Measurements from ENCODE around the gene FLT1.

FLT1 gene

DNA sequence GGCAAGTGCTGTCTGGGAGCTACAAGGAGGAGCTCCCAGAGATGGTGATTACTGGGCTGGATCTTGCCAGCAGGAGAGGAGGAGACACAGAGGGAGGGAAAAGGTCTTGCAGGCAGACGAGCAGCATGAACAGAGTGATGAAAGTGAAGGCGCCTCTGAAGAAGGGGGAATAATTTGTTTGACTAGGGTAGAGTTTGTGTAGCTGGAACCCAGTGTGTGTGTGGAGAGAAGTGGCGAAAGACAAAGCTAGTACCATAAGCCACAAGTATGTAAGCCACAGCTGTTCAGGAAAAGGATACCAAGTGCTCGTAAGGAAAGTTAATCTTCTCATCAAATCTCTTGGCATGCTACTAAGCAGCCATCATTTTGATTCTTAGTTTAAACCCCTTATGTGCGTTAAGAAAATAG, 5.4 kb downstream of the FLT1 start:
- TF ChIP-seq GATA2 (IDR thresholded peaks at IDR 0.05; ENCODE audit: low read depth, low read length), result no peak
- TF ChIP-seq GATA3 (IDR thresholded peaks at IDR 0.05; ENCODE audit: low read depth, low read length), result no peak

DNA sequence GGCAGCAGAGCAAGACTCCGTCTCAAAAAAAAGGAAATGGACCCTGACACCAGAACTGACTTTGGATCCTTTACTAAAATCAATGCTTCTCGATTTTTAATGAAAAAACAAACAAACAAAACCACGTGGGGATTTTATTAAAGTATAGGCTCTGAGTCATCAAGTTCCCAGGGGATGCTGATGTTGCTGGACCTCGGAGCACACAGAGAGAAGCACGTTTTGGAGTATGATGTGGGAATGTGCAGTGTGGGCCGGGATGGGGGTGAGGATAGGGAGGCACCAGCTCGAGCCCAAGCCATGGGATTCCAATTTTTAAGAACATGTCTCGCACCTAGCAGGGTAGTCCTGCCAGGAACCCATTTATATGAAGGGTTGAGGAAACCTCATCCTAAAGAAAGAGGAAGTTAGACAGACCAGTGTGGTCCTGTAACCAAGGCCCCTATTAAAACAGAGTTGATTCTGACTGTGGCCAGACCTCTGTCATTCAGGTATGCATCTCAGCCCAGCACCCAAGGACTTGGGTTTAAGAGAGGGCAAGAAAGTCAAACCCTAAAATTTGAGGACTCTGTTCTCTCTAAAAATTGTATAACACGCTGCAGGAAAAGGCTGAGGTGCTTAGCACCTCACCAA, 6.4 kb downstream of the FLT1 start:
- TF ChIP-seq GATA3 (IDR thresholded peaks at IDR 0.05; ENCODE audit: low read depth, low read length), result no peak
- TF ChIP-seq GATA2 (IDR thresholded peaks at IDR 0.05; ENCODE audit: low read depth, low read length), result no peak

- no peak for TF ChIP-seq GATA3 (IDR thresholded peaks at IDR 0.05; ENCODE audit: low read depth, low read length)
- TF ChIP-seq GATA2 (IDR thresholded peaks at IDR 0.05; ENCODE audit: low read depth, low read length), result no peak
Measured at GRCh38 chr13:28485996-28486543, 8.9 kb downstream of the FLT1 start.

- TF ChIP-seq GATA3 (IDR thresholded peaks at IDR 0.05; ENCODE audit: low read depth, low read length) (no peak), GATA2 (IDR thresholded peaks at IDR 0.05; ENCODE audit: low read depth, low read length) (no peak)
Measured at GRCh38 chr13:28485551-28485950, 9.4 kb downstream of the FLT1 start.

DNA sequence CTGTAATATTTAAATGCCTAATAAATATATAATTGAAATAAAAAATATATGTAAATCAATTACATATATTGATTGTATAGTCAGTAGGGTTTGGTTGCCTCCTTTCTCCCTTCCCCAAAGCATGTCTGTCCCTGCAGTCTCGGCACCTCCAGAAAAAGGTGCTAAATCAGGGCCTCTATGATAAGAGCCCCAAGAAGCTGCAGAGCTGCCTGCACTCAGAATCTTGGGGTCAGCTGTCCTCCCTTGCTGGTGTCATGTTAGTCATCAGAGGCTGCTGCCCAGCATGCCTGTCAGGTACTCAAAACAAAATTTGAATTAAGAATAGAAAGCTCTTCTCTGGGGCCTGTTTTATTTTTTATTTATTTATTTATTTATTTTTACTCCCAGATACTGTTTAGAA, 9.8 kb downstream of the FLT1 start:
- TF ChIP-seq GATA2 (IDR thresholded peaks at IDR 0.05; ENCODE audit: low read depth, low read length), result no peak
- no peak for TF ChIP-seq GATA3 (IDR thresholded peaks at IDR 0.05; ENCODE audit: low read depth, low read length)

DNA sequence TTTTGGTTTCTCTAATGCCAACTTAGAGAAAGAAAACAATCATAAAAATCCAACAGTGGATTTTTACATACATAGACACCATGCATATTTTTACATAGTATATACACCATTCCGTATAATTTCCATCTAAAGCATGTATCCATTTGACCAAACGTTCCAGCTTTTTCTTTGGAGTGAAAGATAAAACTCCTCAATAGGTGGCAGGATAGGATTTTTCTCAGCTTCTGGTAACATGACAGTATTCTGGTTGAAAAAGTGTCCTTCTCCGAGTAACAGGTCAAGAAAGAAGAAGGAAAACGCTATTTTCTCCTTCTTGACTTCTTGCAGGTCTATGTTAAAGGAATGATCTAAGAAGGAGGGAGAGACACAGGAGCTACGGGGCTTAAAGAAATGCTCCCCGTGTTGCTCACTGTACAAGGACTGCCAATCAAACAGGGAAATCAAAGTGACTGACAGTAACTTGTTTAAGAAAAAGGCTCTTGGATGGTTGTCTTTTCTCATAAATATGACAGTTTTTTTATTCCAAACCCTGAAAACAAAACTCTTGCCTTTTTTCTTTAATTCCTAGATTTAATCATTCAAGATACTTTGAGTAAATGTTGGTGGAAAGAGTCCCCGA, 11.5 kb downstream of the FLT1 start:
- no peak for TF ChIP-seq GATA2 (IDR thresholded peaks at IDR 0.05; ENCODE audit: low read depth, low read length)
- TF ChIP-seq GATA3 (IDR thresholded peaks at IDR 0.05; ENCODE audit: low read depth, low read length), result no peak

GRCh38 chr13:28479005-28479404, 15.9 kb downstream of the FLT1 start:
- no peak for TF ChIP-seq GATA3 (IDR thresholded peaks at IDR 0.05; ENCODE audit: low read depth, low read length)
- TF ChIP-seq GATA2 (IDR thresholded peaks at IDR 0.05; ENCODE audit: low read depth, low read length), result no peak

- TF ChIP-seq GATA3 (IDR thresholded peaks at IDR 0.05; ENCODE audit: low read depth, low read length) (no peak), GATA2 (IDR thresholded peaks at IDR 0.05; ENCODE audit: low read depth, low read length) (no peak)
Measured at GRCh38 chr13:28478127-28478526, 16.8 kb downstream of the FLT1 start.

DNA sequence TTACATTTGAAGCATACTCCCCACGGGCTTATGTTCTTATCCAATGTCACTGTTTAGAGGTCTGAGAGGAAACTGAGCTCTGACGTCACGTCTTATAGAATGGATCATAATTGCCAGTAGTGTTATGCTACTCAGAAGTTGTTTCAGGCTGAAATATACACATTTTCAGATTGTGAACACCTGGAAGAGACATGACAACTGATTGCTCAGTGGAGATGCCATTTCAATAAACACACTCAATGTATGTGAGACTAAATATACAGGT, 17.3 kb downstream of the FLT1 start:
- TF ChIP-seq GATA2 (IDR thresholded peaks at IDR 0.05; ENCODE audit: low read depth, low read length) (no peak), GATA3 (IDR thresholded peaks at IDR 0.05; ENCODE audit: low read depth, low read length) (no peak)

DNA sequence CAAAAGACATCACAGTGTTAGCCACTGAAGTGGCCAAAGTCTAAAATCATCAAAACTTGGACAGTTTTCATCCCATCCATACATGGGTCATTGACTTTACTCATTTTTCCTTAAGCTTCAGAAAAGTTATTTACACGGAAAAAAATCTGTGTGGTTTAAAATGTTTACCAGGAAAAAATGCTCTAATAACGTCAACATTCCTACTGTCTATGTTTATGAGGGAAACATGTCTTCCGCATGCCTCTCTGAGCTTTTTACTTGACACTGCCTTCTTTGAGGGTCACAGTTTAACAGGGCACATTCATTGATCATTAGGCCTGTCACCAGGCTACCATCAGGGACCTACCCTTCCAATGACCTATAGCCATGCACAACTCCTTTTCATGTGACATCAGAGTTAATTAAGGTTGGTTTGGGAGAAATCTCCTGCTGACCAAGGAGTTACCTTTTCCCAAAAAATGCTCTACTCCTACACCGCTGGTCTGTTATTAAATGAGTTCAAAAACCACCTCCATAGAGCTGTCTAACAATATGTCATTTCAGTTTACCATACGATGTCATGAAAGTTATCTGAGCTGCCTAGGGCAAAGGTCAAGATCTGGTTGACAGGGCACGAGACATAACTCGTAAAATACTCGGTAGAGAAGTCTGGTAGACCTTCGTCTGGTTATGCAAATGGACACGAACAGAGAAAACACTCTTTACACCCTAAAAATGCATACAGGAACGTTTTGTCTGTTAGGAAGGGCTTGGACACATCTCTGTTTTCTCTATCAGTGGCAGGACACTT, 17.8 kb downstream of the FLT1 start:
- TF ChIP-seq GATA3 (IDR thresholded peaks at IDR 0.05; ENCODE audit: low read depth, low read length), result no peak
- TF ChIP-seq GATA2 (IDR thresholded peaks at IDR 0.05; ENCODE audit: low read depth, low read length), result no peak

- TF ChIP-seq GATA2 (IDR thresholded peaks at IDR 0.05; ENCODE audit: low read depth, low read length) (no peak), GATA3 (IDR thresholded peaks at IDR 0.05; ENCODE audit: low read depth, low read length) (no peak)
Measured at GRCh38 chr13:28475916-28476725, 18.8 kb downstream of the FLT1 start.

- TF ChIP-seq GATA3 (IDR thresholded peaks at IDR 0.05; ENCODE audit: low read depth, low read length) (no peak), GATA2 (IDR thresholded peaks at IDR 0.05; ENCODE audit: low read depth, low read length) (no peak)
Measured at GRCh38 chr13:28474491-28475134, 20.3 kb downstream of the FLT1 start.

GRCh38 chr13:28473044-28473443, 21.9 kb downstream of the FLT1 start:
- TF ChIP-seq GATA2 (IDR thresholded peaks at IDR 0.05; ENCODE audit: low read depth, low read length) (no peak), GATA3 (IDR thresholded peaks at IDR 0.05; ENCODE audit: low read depth, low read length) (no peak)

GRCh38 chr13:28471421-28471820, 23.5 kb downstream of the FLT1 start:
- TF ChIP-seq GATA2 (IDR thresholded peaks at IDR 0.05; ENCODE audit: low read depth, low read length), result no peak
- TF ChIP-seq GATA3 (IDR thresholded peaks at IDR 0.05; ENCODE audit: low read depth, low read length), result no peak

Data from SH-SY5Y (cell line).